SHP77 treated with DMSO at 0.1 percent for 48 hours (cell line): ENCODE results near the gene SYT9.

Experiments
- DNase-seq: peaks from one replicate; lab custom pipeline; 2025; lab: John Stamatoyannopoulos, UW

The SYT9 gene

DNA sequence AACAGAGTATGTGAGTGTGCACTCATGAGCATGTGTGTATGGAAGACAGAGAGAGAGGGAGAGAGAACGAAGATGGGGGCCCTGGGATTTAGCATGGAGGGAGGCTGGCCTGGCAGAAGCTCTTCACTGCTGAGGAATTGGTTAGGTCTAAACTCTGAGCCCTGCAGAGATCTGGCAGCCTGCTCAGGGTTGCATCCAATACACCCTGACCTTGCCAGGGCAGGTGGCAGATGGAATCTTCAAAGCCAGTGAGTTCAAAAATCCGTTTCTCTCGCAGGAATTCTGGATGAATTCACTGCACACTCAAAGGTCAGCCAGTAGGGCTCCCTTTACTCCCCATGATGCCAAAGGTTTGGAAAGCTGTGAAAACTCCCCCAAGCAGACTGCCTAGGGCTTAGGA, 172.2 kb downstream of the SYT9 start:
- no peak for DNase-seq

GRCh38 chr11:7427733-7428132, 176.0 kb downstream of the SYT9 start:
- no peak for DNase-seq

- no peak for DNase-seq
Measured at GRCh38 chr11:7428196-7428595, 176.5 kb downstream of the SYT9 start.

DNA sequence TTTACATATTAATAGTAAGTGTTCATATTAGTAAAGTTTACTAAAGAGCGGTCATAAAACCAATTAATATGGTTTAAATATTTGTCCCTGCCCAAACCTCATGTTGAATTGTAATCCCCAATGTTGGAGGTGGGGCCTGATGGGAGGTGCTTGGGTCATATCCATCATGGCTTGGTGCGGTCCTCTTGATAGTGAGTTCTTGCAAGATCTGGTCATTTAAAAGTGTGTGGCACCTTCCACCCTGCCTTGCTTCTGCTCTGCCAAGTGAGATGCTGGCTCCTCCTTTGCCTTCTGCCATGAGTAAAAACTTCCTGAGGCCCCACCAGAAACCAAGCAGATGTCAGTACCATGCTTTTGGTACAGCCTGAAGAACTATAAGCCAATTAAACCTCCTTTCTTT, 178.8 kb downstream of the SYT9 start:
- DNase-seq: no peak

DNA sequence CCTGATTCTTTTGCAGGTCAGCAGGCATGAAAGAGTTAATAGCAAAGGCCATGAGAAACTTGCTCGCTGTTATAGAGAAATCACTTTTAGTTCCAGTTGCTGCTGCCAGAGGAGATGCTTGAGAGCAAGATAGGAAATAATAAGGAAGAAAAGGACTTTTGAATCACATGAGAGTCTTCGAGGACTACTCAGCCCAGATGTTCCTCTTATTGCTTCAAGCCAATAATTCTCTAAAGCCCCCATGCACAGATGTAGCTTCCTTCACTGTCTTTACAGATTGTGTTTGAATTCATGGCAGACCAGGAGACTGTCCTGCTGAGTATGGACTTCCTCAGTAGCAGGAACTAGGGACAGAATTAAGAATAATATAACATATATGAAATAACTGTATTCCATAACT, 183.5 kb downstream of the SYT9 start:
- no peak for DNase-seq

GRCh38 chr11:7436146-7436545, 184.4 kb downstream of the SYT9 start:
- no peak for DNase-seq

GRCh38 chr11:7436657-7437056, 185.0 kb downstream of the SYT9 start:
- no peak for DNase-seq

DNA sequence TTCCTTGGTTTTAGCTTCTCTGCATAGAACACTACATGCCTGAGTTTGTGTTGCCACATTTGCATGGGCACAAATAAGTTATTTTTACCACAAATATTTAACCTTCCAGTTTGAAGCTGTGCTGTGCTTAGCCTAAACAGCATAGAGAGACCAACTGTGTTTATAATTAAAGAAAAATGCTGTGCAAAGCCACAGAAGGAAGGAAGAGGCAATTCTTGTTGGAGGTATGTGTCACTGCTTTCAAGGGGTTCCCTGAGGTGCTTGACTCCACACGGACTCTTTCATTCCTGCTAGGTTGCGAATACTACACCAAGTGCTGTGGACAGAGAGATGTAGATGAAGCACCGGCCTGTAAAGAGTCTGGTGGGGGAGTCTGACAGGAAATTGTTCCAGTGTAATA, 186.0 kb downstream of the SYT9 start:
- no peak for DNase-seq

DNA sequence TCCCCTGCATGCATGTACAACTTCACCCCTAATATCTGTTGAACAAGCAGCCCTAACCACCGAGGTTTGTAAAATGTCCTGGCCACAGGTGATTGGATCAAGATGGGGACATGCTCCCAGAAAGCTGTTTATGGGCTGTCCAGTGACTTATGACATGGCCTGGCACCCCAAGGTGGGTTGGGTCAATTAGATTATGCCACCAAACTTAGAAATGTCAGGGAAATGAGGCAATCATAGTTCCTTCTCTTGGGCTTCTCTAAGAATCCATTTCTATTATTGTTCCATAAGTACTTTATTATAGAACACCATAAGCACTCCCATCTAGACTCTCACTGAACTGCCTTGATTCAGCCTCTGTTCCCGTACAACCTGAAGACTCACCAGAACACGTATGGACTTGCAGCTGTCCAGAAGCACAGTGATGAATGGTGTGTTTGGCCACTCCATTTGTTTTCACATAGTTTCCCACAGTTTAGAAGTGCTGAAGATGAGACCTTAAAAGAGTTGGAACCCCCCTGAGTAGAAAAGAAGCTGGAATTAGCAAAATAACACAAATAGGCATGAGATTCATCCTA, 188.1 kb downstream of the SYT9 start:
- no peak for DNase-seq

GRCh38 chr11:7442588-7443215, 191.0 kb downstream of the SYT9 start:
- DNase-seq: no peak

GRCh38 chr11:7444091-7444981, 192.6 kb downstream of the SYT9 start:
- DNase-seq: no peak

DNA sequence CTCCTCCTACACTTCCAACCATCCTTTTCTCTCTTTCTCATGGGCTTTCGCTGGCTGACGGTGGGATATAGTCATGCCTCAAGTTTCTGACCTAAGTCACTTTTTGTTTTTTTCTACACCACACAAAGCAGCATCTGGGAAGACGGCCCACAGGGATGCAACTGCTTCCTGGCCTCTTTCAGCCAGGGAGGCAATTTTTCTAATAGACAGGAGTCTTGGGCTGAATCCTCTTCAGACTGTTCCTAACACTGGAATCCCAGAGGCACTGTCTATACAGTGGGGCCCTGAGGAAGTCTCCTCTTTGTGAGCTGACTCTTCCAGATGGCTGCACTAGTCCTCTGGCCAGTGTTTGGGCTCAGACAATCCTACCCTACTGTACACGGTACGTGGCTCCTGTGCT, 193.9 kb downstream of the SYT9 start:
- DNase-seq: no peak

DNA sequence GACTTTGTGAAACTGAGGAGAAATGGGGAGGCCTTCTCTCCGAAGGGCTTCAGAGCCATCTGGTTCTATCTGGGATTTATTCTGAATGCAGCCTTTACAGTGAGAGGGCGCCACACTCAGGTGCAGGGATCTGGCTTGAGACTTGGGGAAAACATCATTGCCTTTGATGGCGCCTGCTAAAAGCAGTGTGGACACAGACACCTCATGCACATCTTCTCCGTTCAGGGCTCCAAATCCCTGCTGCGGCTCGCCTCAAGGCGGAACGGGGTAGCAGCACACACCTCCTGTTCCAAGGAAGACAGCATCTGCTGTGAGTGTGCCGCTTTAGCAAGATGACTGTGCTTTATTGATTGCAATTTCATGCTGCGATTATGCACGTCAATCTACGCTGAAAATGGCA, 196.5 kb downstream of the SYT9 start:
- no peak for DNase-seq

GRCh38 chr11:7449211-7449840, 197.6 kb downstream of the SYT9 start:
- no peak for DNase-seq

GRCh38 chr11:7449841-7450214, 198.1 kb downstream of the SYT9 start:
- no peak for DNase-seq

DNA sequence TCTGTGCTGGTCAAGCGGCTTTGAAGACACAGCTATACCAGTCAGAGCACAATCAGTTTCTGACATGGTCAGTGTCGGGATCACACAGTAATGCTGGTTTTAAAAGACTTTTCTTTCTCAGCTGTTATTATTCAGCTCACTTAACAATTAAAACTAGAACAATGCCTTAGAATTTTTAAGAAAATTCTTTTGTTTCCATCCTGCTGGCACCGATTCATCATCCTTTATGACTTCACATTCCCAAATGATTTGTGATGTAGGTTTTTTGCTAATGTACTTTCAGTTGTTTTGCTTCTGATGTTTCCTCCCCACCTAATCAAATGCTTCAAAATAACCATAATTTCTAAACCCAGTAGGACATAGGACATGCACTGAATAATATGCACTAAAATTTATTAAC, 199.1 kb downstream of the SYT9 start:
- no peak for DNase-seq

GRCh38 chr11:7451520-7451919, 199.8 kb downstream of the SYT9 start:
- DNase-seq: no peak

- no peak for DNase-seq
Measured at GRCh38 chr11:7451952-7452494, 200.3 kb downstream of the SYT9 start.

DNA sequence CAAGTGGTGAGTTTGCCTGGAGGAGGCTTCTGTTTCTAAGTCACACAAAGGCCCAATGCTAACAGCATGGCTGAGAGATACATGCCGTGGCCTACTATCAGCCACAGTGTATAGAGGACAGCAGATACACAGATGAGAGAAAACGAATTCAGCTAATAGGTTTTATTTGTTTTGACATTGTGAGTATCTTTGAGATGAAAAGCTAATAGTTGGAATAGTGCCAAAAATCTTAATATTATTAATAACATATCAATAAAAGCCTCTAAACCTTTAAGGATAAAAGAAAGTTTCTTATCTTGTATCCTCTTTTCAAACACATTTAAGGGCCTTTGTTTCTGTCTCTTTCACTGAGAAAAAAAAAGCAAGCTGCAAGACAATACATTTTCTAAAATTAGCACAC, 203.2 kb downstream of the SYT9 start:
- DNase-seq: no peak

GRCh38 chr11:7457211-7457610, 205.5 kb downstream of the SYT9 start:
- no peak for DNase-seq

DNA sequence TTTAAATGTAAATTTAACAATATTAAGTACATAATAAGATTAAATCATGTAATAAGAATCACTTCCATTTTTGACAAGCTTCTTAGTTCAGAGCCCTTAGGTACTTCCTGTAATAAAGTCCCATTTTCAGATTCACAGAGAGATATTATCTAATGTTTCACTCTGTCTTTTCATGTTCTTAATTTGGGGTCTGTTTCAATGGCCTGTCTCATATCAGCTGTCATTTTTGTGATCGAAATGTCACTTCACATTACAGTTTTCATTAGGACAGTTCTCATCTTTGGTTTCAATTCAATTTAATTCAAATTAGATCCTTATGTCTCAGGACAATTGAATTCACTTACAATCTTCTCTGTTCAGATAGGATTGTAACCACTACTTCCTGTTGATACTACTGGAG, 211.0 kb downstream of the SYT9 start:
- no peak for DNase-seq

DNA sequence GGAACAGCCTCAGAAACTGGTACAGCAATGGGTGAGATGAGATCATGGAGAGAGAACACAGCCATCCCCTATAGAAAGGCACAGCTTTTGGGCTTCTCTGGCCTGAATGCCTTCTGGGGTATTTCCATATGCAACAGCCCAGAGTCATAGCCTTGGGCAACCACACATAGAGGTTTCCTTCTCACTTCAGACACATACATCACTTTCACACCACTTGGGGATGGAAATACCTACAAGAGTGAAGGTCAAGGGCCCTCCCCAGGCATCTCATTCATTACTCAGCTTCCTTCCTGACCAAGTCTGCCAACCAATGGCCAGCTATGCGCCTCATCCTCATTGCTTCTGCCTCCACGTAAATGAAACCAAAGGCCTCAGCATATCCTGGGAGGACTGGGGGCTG, 215.9 kb downstream of the SYT9 start:
- DNase-seq: no peak
